ENCODE data around the gene SVEP1. TPM values are rescaled to one million over a fixed set of nuclear protein-coding genes. Genes with fewer than 3 reads are reported as not detected.

The SVEP1 gene
- total RNA-seq, result 0.13 and 0.14 TPM in 2 replicates

DNA sequence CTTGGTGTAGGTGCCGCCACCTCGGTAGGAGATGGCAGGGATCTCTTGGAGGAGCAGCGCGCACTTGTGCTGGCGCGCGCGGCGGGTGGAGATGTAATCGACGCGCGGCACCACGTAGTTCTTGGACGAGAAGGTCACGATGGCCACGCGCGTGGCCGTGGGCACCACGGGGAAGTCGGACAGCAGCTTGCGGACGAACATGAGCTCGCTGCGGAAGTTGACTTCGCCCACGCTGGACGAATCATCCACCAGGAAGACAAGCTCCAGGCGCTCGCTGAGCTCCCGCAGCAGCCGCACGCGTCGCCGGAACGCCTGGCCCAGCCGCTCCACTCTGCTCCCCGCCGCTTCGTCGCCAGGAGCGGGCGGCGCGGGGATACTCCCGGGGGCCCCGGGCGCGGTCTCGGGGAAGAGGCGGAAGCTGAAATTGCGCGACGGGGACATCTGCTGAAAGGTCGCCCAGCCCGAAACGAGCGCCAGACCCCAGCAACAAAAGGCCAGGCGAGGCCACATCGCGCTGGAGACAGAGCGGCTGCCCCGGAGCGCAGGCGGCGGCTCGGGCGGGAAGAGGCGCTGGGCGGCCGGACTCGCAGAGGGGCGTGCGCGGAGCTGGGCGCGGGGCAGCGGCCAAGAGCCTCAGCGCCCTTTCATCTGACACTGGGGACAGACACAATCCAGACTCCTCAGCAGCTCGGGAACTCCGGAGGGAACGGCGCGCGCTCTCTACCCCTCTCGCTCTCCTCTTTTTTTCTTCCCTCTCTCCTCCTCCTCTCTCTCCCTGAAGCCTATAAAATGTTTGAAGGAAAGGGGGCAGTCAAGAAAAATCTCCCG lies at the start of gene SVEP1:
Gene SVEP1, minus strand, starts transcription at position 708 of the 828 bp plus-strand sequence. Its CDS starts 198 bp downstream, at position 510.

DNA sequence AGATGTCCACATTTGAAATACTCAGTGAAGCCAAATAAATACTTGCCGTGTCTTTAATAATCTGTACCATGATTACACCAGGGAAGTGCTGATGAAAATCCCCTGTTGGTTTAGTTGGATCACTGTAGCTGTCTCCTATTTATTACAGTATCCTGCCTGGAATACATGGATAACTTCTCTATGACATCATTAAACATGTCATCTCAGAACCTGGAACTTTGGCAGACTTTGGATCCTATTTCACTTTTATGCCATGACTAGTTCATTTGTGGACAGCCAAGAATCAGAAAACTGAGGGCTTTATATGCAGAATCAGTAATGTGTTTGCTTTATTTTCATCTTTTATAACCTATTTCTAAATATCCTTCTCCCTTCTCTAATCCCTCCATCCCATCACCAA lies 241.8 kb downstream of the SVEP1 start, which contains the start of gene TXNDC8:
Gene TXNDC8, minus strand, starts transcription at position 137 of the 400 bp plus-strand sequence.

Small RNAs within 50 kb of the gene (small RNA-seq; reads per million reads assigned to genes)
- gene RNU6-1039P, result not detected

Other genes with a start within 250 kb of the SVEP1 start
- not detected in 2 replicates for gene TXNDC8, start 241.9 kb downstream of the SVEP1 start, total RNA-seq
- 0.53 TPM in 1 of 2 replicates, not detected in the other for gene MUSK, start 89.0 kb upstream of the SVEP1 start, total RNA-seq